Activated T-cell treated with anti-CD3 and anti-CD28 coated beads, Interleukin-2, amount 50 U/mL, for 72 hours (primary cell): Measurements from ENCODE around the gene ADAMTS9. TPM values are rescaled to one million over a fixed set of nuclear protein-coding genes. Genes with fewer than 3 reads are reported as not detected.

ENCODE experiments used
- ATAC-seq, 2 donors: fragments of 150-1000 bp; cut with Tn5 transposase; replicated peaks in 1 of 2; 2 replicates each; pipeline ENCODE4 v1.10.0; 2021; ENCODE audit warnings: moderate library complexity in 2 of 2, mild to moderate bottlenecking in 1 of 2
- DNase-seq, 2 donors: peaks; one replicate each; pipeline ENCODE4 v3.0.0; 2021 to 2022; ENCODE audit warnings: mixed read lengths in 1 of 2
- H3K27ac Mint-ChIP-seq: one replicate; pipeline ENCODE4 v1.8.0; 2022; ENCODE audit warnings: mild to moderate bottlenecking, moderate library complexity, mixed read lengths
- H3K27me3 Mint-ChIP-seq: one replicate; pipeline ENCODE4 v1.8.0; 2022; ENCODE audit warnings: low read depth, mixed read lengths
- H3K36me3 Mint-ChIP-seq, 2 donors: one replicate each; pipeline ENCODE4 v1.8.0; 2022; ENCODE audit warnings: mixed read lengths in 2 of 2, mild to moderate bottlenecking in 1 of 2; ENCODE audit not compliant: insufficient read depth in 2 of 2
- H3K4me1 Mint-ChIP-seq: one replicate; pipeline ENCODE4 v1.8.0; 2022; ENCODE audit warnings: low read depth, mixed read lengths
- H3K4me3 Mint-ChIP-seq, 2 donors: one replicate each; pipeline ENCODE4 v1.8.0; 2022; ENCODE audit warnings: mild to moderate bottlenecking in 2 of 2, mixed read lengths in 2 of 2, moderate library complexity in 2 of 2
- H3K9me3 Mint-ChIP-seq, 2 donors: one replicate each; pipeline ENCODE4 v1.8.0; 2022; ENCODE audit warnings: mixed read lengths in 2 of 2
- total RNA-seq, 2 donors: library from RNA; stranded (reverse); gene quantifications; one replicate each; pipeline ENCODE4 v1.2.3, GENCODE V29; 2022

Gene ADAMTS9
- total RNA-seq, 2 donors from 2014 or later: not detected

GRCh38 chr3:64638981-64639481 is 48.8 kb downstream of the ADAMTS9 start:
- H3K4me3 Mint-ChIP-seq: no peak overlapping the region
- H3K27ac Mint-ChIP-seq: no peak overlapping the region
- no peaks in the 10 kb centered on the region for H3K27me3 Mint-ChIP-seq
- no peak for ATAC-seq
- H3K4me1 Mint-ChIP-seq: no peaks in the 10 kb centered on the region
- peaks cover 0 to 3% of the 10 kb centered on the region in 2 donors for H3K9me3 Mint-ChIP-seq
- DNase-seq: no peak
- no peaks in the 10 kb centered on the region for H3K36me3 Mint-ChIP-seq

- ATAC-seq: no peak
- Mint-ChIP-seq H3K9me3 (peaks cover 0 to 3% of the 10 kb centered on the region in 2 donors), H3K27me3 (no peaks in the 10 kb centered on the region), H3K36me3 (no peaks in the 10 kb centered on the region), H3K4me1 (no peaks in the 10 kb centered on the region), H3K27ac (no peak overlapping the region), H3K4me3 (no peak overlapping the region)
- DNase-seq: no peak
Measured at GRCh38 chr3:64638511-64638910, 49.3 kb downstream of the ADAMTS9 start.

GRCh38 chr3:64634417-64634816 is 53.4 kb downstream of the ADAMTS9 start:
- H3K4me3 Mint-ChIP-seq: no peak overlapping the region

GRCh38 chr3:64631951-64632350 is 55.8 kb downstream of the ADAMTS9 start:
- peaks cover 0 to 1% of the 10 kb centered on the region in 2 donors for H3K36me3 Mint-ChIP-seq
- no peak overlapping the region for H3K27ac Mint-ChIP-seq
- ATAC-seq (no peak), DNase-seq (no peak)
- no peaks in the 10 kb centered on the region for H3K4me1 Mint-ChIP-seq
- H3K9me3 Mint-ChIP-seq: peaks cover 5 to 7% of the 10 kb centered on the region in 2 donors
- no peaks in the 10 kb centered on the region for H3K27me3 Mint-ChIP-seq
- H3K4me3 Mint-ChIP-seq: no peak overlapping the region

More at GRCh38 chr3:64634417-64634816, 53.4 kb downstream of the ADAMTS9 start:
- no peaks in the 10 kb centered on the region for H3K4me1 Mint-ChIP-seq
- peaks cover 0 to under 1% of the 10 kb centered on the region in 2 donors for H3K36me3 Mint-ChIP-seq
- no peak overlapping the region for H3K27ac Mint-ChIP-seq
- DNase-seq (no peak), ATAC-seq (no peak)
- H3K27me3 Mint-ChIP-seq: no peaks in the 10 kb centered on the region
- H3K9me3 Mint-ChIP-seq: peaks cover 1 to 4% of the 10 kb centered on the region in 2 donors

GRCh38 chr3:64627471-64628321 is 60.1 kb downstream of the ADAMTS9 start:
- Mint-ChIP-seq H3K27ac (no peak overlapping the region), H3K4me3 (no peak overlapping the region), H3K4me1 (no peaks in the 10 kb centered on the region), H3K36me3 (peaks cover 0 to 1% of the 10 kb centered on the region in 2 donors), H3K27me3 (no peaks in the 10 kb centered on the region), H3K9me3 (peaks cover 2 to 7% of the 10 kb centered on the region in 2 donors)
- no peak for ATAC-seq
- no peak for DNase-seq

- H3K36me3 Mint-ChIP-seq: peaks cover 0 to 1% of the 10 kb centered on the region in 2 donors
- no peak overlapping the region for H3K27ac Mint-ChIP-seq
- no peak overlapping the region for H3K4me3 Mint-ChIP-seq
- peaks cover 2 to 7% of the 10 kb centered on the region in 2 donors for H3K9me3 Mint-ChIP-seq
- no peaks in the 10 kb centered on the region for H3K27me3 Mint-ChIP-seq
- no peak for DNase-seq
- ATAC-seq: no peak
- no peaks in the 10 kb centered on the region for H3K4me1 Mint-ChIP-seq
Measured at GRCh38 chr3:64627042-64627441, 60.8 kb downstream of the ADAMTS9 start.

- Mint-ChIP-seq H3K4me1 (no peaks in the 10 kb centered on the region), H3K4me3 (no peak overlapping the region), H3K9me3 (peaks cover 2 to 7% of the 10 kb centered on the region in 2 donors), H3K27ac (no peak overlapping the region), H3K27me3 (no peaks in the 10 kb centered on the region), H3K36me3 (peaks cover 0 to 1% of the 10 kb centered on the region in 2 donors)
- ATAC-seq (no peak), DNase-seq (no peak)
Measured at GRCh38 chr3:64625381-64625780, 62.4 kb downstream of the ADAMTS9 start.

GRCh38 chr3:64623125-64623524 is 64.7 kb downstream of the ADAMTS9 start:
- Mint-ChIP-seq H3K9me3 (no peaks in the 10 kb centered on the region), H3K4me1 (no peaks in the 10 kb centered on the region), H3K4me3 (no peak overlapping the region), H3K36me3 (no peaks in the 10 kb centered on the region), H3K27me3 (no peaks in the 10 kb centered on the region), H3K27ac (no peak overlapping the region)
- no peak for DNase-seq
- no peak for ATAC-seq

GRCh38 chr3:64621726-64622395 is 65.9 kb downstream of the ADAMTS9 start:
- no peaks in the 10 kb centered on the region for H3K4me1 Mint-ChIP-seq
- ATAC-seq (no peak), DNase-seq (no peak)
- H3K4me3 Mint-ChIP-seq: no peak overlapping the region
- no peaks in the 10 kb centered on the region for H3K27me3 Mint-ChIP-seq
- no peak overlapping the region for H3K27ac Mint-ChIP-seq
- no peaks in the 10 kb centered on the region for H3K9me3 Mint-ChIP-seq
- no peaks in the 10 kb centered on the region for H3K36me3 Mint-ChIP-seq

GRCh38 chr3:64621275-64621674 is 66.5 kb downstream of the ADAMTS9 start:
- Mint-ChIP-seq H3K9me3 (no peaks in the 10 kb centered on the region), H3K4me3 (no peak overlapping the region), H3K36me3 (no peaks in the 10 kb centered on the region), H3K27ac (no peak overlapping the region), H3K4me1 (no peaks in the 10 kb centered on the region), H3K27me3 (no peaks in the 10 kb centered on the region)
- ATAC-seq (no peak), DNase-seq (no peak)

GRCh38 chr3:64620020-64620419 is 67.8 kb downstream of the ADAMTS9 start:
- Mint-ChIP-seq H3K27me3 (no peaks in the 10 kb centered on the region), H3K27ac (no peak overlapping the region), H3K4me1 (no peaks in the 10 kb centered on the region), H3K36me3 (no peaks in the 10 kb centered on the region), H3K9me3 (peaks cover 2 to 3% of the 10 kb centered on the region in 2 donors), H3K4me3 (no peak overlapping the region)
- DNase-seq (no peak), ATAC-seq (no peak)

- Mint-ChIP-seq H3K9me3 (peaks cover 2 to 3% of the 10 kb centered on the region in 2 donors), H3K27ac (no peak overlapping the region), H3K4me1 (no peaks in the 10 kb centered on the region), H3K4me3 (no peak overlapping the region), H3K27me3 (no peaks in the 10 kb centered on the region), H3K36me3 (no peaks in the 10 kb centered on the region)
- ATAC-seq (no peak), DNase-seq (no peak)
Measured at GRCh38 chr3:64619216-64619615, 68.6 kb downstream of the ADAMTS9 start.

GRCh38 chr3:64617610-64618009 is 70.2 kb downstream of the ADAMTS9 start:
- H3K36me3 Mint-ChIP-seq: no peaks in the 10 kb centered on the region
- no peak overlapping the region for H3K27ac Mint-ChIP-seq
- no peak overlapping the region for H3K4me3 Mint-ChIP-seq
- no peak for DNase-seq
- H3K27me3 Mint-ChIP-seq: no peaks in the 10 kb centered on the region
- H3K4me1 Mint-ChIP-seq: no peaks in the 10 kb centered on the region
- peaks cover 2 to 3% of the 10 kb centered on the region in 2 donors for H3K9me3 Mint-ChIP-seq
- ATAC-seq: no peak
